Naive thymus-derived CD8-positive, alpha-beta T cell (primary cell): ENCODE results near the gene GOLGA6A. TPM values are rescaled to one million over a fixed set of nuclear protein-coding genes. Genes with fewer than 3 reads are reported as not detected.
"Not testable (repeated sequence)": the region's sequence is repeated elsewhere in the genome, so short reads cannot be mapped to it uniquely, and the experiment has no call there.

Experiments
- ATAC-seq, 2 donors: fragments of 150-1000 bp; cut with Tn5 transposase in 1 of 2; sonication (Bioruptor Pico), chemical (Tn5 transposase) in 1 of 2; 1 replicate in 1 of 2; 2 replicates in 1 of 2; pipeline ENCODE4 v1.10.0; 2021; ENCODE audit warnings: mild to moderate bottlenecking in 2 of 2, moderate library complexity in 2 of 2
- POLR2A ChIA-PET: fragments of 350-600 bp; sonication (Branson Sonifier 250); formaldehyde crosslinking; loops from one replicate; lab custom pipeline; 2021; ENCODE audit warnings: antibody characterized with exemption; lab: Charles Lee
- DNase-seq, 10 donors: peaks; one replicate each; pipeline versions ENCODE4 v3.0.0 to v3.0.0-alpha.2; 2020 to 2022
- H3K27ac Mint-ChIP-seq, 10 donors: one replicate each; pipeline ENCODE4 v1.8.0; 2020 to 2022; ENCODE audit warnings: mild to moderate bottlenecking in 10 of 10, mixed read lengths in 10 of 10, moderate library complexity in 4 of 10, inconsistent platforms in 1 of 10
- H3K27me3 Mint-ChIP-seq, 5 donors: one replicate each; pipeline ENCODE4 v1.8.0; 2021 to 2022; ENCODE audit warnings: mixed read lengths in 5 of 5
- H3K36me3 Mint-ChIP-seq, 3 donors: one replicate each; pipeline ENCODE4 v1.8.0; 2020 to 2022; ENCODE audit warnings: mixed read lengths in 3 of 3, mild to moderate bottlenecking in 2 of 3, inconsistent platforms in 1 of 3
- H3K4me1 Mint-ChIP-seq, 4 donors: one replicate each; pipeline ENCODE4 v1.8.0; 2021 to 2022; ENCODE audit warnings: mixed read lengths in 4 of 4
- H3K4me3 Mint-ChIP-seq, 10 donors: one replicate each; pipeline ENCODE4 v1.8.0; 2020 to 2022; ENCODE audit warnings: mild to moderate bottlenecking in 10 of 10, mixed read lengths in 10 of 10, moderate library complexity in 6 of 10, inconsistent platforms in 1 of 10
- H3K9me3 Mint-ChIP-seq, 9 donors: one replicate each; pipeline ENCODE4 v1.8.0; 2020 to 2022; ENCODE audit warnings: mixed read lengths in 9 of 9, mild to moderate bottlenecking in 3 of 9, inconsistent platforms in 1 of 9, moderate library complexity in 1 of 9
- polyA plus RNA-seq, 3 donors: library from polyadenylated mRNA; unstranded; fragments of 300-500 nt; fragmentation: Illumina TruSeq; gene quantifications; one replicate each; pipeline ENCODE4 v1.2.3, GENCODE V29; 2021
- total RNA-seq, 8 experiments: library from RNA in 2 of 8; stranded (reverse) in 2 of 8; gene quantifications; one replicate each; pipeline ENCODE4 v1.2.3 and lab custom pipeline; 2021 to 2026

GOLGA6A gene
- total and polyA plus RNA-seq, 5 experiments from 2014 or later, result 0.05 to 0.39 (median 0.16) TPM; not detected in 2

DNA sequence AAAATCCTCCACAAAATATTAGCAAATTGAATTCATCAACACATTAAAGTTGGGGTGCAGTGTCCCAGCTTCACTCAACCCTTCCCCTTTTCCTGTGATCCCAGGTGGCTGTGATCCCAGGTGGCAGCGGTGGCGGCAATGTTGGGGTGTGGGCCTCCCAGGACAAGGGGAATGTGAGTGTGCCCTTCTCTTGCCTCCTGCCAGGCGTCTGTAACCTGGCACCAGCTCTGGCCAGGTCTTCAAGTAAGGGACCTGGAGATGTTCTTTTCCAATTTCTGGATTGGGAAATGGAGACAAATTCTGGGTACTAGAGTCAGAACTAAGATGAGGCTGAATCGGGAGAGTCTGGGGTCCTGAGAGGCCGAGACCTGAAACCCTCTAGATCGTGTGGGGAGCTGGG, 20.1 kb downstream of the GOLGA6A start:
- Mint-ChIP-seq H3K9me3 (no peaks in the 10 kb centered on the region), H3K36me3 (peaks cover 0 to 6% (median 5%) of the 10 kb centered on the region in 3 donors), H3K27me3 (peaks cover 0 to 3% (median 2%) of the 10 kb centered on the region in 5 donors), H3K4me1 (peaks cover 10 to 21% (median 14%) of the 10 kb centered on the region in 4 donors), H3K27ac (no peak overlapping the region), H3K4me3 (no peak overlapping the region)
- POLR2A ChIA-PET, result no interaction called here
- DNase-seq (no peak), ATAC-seq (no peak)

GRCh38 chr15:74060251-74060650, 22.1 kb downstream of the GOLGA6A start:
- Mint-ChIP-seq H3K36me3 (peaks cover 0 to 6% (median 5%) of the 10 kb centered on the region in 3 donors), H3K27ac (peak overlapping the region in 2 of 10 donors; percentile 7 to 86), H3K27me3 (peaks cover 0 to 3% (median 2%) of the 10 kb centered on the region in 5 donors), H3K9me3 (no peaks in the 10 kb centered on the region), H3K4me3 (no peak overlapping the region), H3K4me1 (peaks cover 10 to 21% (median 14%) of the 10 kb centered on the region in 4 donors)
- DNase-seq, result peak in 1 of 10 donors; percentile 18
- POLR2A ChIA-PET, result no interaction called here
- no peak for ATAC-seq

DNA sequence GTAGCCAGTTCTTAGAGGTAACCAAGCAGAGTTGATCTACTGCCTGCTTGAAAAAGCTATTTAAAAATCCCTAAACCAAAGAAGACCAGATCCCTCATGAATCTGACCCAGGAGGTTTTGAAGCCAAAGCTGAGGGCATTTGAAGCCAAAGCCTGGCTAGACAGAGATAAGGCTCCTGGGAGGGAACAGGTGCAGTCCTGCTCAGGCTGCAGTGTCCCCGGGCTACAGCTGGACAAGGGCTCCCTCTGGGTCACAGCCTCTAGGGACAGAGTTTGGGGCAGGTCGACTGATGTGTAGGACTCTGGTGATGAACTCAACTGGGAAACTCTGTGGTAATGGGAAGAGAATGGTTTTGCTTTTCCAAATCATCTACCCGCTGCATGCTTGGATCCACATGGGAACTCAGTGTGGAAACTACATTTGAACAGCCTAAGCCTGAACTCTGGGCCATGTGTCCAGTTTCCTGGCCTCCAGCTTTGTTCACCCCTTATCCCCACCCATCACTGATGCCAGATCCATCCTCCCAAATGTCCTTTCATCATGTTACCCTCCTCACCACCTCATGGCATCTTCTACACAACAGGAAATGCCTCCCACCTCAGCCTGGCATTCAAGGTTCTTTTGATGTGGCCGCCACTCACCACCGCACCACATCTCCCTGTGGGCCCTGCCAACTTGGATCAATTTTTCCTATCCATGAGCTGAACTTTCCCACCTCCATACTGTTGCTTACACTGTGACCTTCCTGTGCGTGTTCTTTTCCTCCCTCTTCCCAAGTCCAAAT, 23.1 kb downstream of the GOLGA6A start:
- Mint-ChIP-seq H3K27ac (peak overlapping the region in 3 of 10 donors; percentile 7 to 86 (median 19)), H3K4me3 (peak overlapping the region in 5 of 10 donors; percentile 1 to 55 (median 14)), H3K4me1 (peaks cover 11 to 26% (median 20%) of the 10 kb centered on the region in 4 donors)
- H3K9me3 Mint-ChIP-seq, POLR2A ChIA-PET, H3K27me3 Mint-ChIP-seq, H3K36me3 Mint-ChIP-seq: not testable (repeated sequence)
- ATAC-seq (peak in 1 of 2 donors; percentile 54), DNase-seq (peak in 2 of 10 donors; percentile 20 to 27)

DNA sequence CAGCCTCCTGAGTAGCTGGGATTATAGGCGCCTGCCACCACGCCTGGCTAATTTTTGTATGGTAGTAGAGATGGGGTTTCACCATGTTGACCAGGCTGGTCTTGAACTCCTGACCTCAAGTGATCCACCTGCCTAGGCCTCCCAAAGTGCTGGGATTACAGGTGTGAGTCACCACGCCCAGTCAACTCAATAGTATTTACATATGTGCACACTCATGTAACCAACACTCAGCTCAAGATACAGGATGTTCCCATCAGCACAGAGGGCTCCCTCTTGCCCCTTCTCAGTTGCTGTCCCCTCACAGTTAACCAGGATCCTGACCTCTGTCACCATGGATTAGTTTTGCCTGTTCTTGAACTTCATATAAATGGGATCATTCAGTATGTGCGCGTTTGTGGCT, 26.0 kb downstream of the GOLGA6A start:
- ATAC-seq, H3K27ac Mint-ChIP-seq, H3K4me3 Mint-ChIP-seq, H3K9me3 Mint-ChIP-seq, POLR2A ChIA-PET, H3K36me3 Mint-ChIP-seq, H3K27me3 Mint-ChIP-seq: not testable (repeated sequence)
- peak in 1 of 10 donors; percentile 37 for DNase-seq
- H3K4me1 Mint-ChIP-seq, result peaks cover 15 to 34% (median 27%) of the 10 kb centered on the region in 4 donors

- peak in 1 of 10 donors; percentile 34 for DNase-seq
- peaks cover 0 to 2% (median 0%) of the 10 kb centered on the region in 5 donors for H3K27me3 Mint-ChIP-seq
- no peak overlapping the region for H3K4me3 Mint-ChIP-seq
- ATAC-seq, result no peak
- H3K9me3 Mint-ChIP-seq, result no peaks in the 10 kb centered on the region
- POLR2A ChIA-PET, result no interaction called here
- H3K4me1 Mint-ChIP-seq, result peaks cover 15 to 34% (median 28%) of the 10 kb centered on the region in 4 donors
- H3K27ac Mint-ChIP-seq, result no peak overlapping the region
- H3K36me3 Mint-ChIP-seq, result peaks cover 0 to 6% (median 5%) of the 10 kb centered on the region in 3 donors
Observed at GRCh38 chr15:74055804-74056203, 26.5 kb downstream of the GOLGA6A start.

GRCh38 chr15:74053941-74054529, 28.3 kb downstream of the GOLGA6A start:
- H3K4me3 Mint-ChIP-seq, result peak overlapping the region in 6 of 10 donors; percentile 26 to 62 (median 34)

DNA sequence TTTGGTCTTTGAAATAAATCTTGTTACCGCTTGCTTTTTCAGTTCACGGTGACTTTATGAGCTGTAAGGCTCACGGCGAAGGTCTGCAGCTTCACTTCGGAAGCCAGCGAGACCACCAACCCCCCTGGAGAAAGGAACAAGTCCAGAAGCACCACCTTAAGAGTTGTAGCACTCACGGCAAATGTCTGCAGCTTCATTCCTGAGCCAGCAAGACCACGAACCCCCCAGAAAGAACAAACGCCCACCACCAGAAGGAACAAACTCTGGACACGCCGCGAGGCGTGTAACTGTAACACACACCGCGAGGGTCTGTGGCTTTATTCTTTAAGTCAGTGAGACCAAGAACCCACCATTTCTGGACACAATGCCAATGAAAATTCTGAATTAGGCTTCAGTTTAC, 28.8 kb downstream of the GOLGA6A start:
- Mint-ChIP-seq H3K4me3 (peak overlapping the region in 1 of 10 donors; percentile 12), H3K9me3 (no peaks in the 10 kb centered on the region), H3K27ac (peak overlapping the region in 1 of 10 donors; percentile 25), H3K4me1 (peaks cover 5 to 27% (median 25%) of the 10 kb centered on the region in 4 donors), H3K36me3 (peaks cover 0 to 5% (median 4%) of the 10 kb centered on the region in 3 donors), H3K27me3 (no peaks in the 10 kb centered on the region)
- POLR2A ChIA-PET, result no interaction called here
- DNase-seq, result peak in 1 of 10 donors; percentile 23
- ATAC-seq, result no peak

More at GRCh38 chr15:74053941-74054529, 28.3 kb downstream of the GOLGA6A start:
- POLR2A ChIA-PET, result interaction anchor here (0.9 kb wide), 1 partner anchor 266 kb away, joined by 3 read pairs; no protein-coding TSS in a partner anchor
- H3K27me3 Mint-ChIP-seq, result no peaks in the 10 kb centered on the region
- ATAC-seq, result peak; percentile 99
- DNase-seq, result peak; percentile 46 to 84 (median 64)
- peaks cover 5 to 27% (median 24%) of the 10 kb centered on the region in 4 donors for H3K4me1 Mint-ChIP-seq
- no peaks in the 10 kb centered on the region for H3K9me3 Mint-ChIP-seq
- H3K36me3 Mint-ChIP-seq, result peaks cover 0 to 6% (median 5%) of the 10 kb centered on the region in 3 donors
- H3K27ac Mint-ChIP-seq, result peak overlapping the region in 5 of 10 donors; percentile 4 to 83 (median 44)

GRCh38 chr15:74052271-74053260, 29.8 kb downstream of the GOLGA6A start:
- H3K27ac Mint-ChIP-seq, ATAC-seq, H3K4me3 Mint-ChIP-seq, H3K27me3 Mint-ChIP-seq, H3K36me3 Mint-ChIP-seq, POLR2A ChIA-PET, H3K9me3 Mint-ChIP-seq: not testable (repeated sequence)
- DNase-seq, result peak in 1 of 10 donors; percentile 35
- peaks cover 9 to 35% (median 33%) of the 10 kb centered on the region in 4 donors for H3K4me1 Mint-ChIP-seq

- DNase-seq (peak in 1 of 10 donors; percentile 35), ATAC-seq (no peak)
- Mint-ChIP-seq H3K27ac (peak overlapping the region in 3 of 10 donors; percentile 0 to 73 (median 20)), H3K27me3 (no peaks in the 10 kb centered on the region), H3K9me3 (no peaks in the 10 kb centered on the region), H3K4me1 (peaks cover 9 to 37% (median 35%) of the 10 kb centered on the region in 4 donors), H3K36me3 (peaks cover 0 to 2% (median 0%) of the 10 kb centered on the region in 3 donors), H3K4me3 (no peak overlapping the region)
- POLR2A ChIA-PET, result no interaction called here
Observed at GRCh38 chr15:74050556-74051234, 31.7 kb downstream of the GOLGA6A start.

- Mint-ChIP-seq H3K9me3 (no peaks in the 10 kb centered on the region), H3K27me3 (no peaks in the 10 kb centered on the region), H3K4me1 (peaks cover 11 to 41% (median 35%) of the 10 kb centered on the region in 4 donors), H3K36me3 (peaks cover 0 to 6% (median 0%) of the 10 kb centered on the region in 3 donors), H3K4me3 (no peak overlapping the region), H3K27ac (peak overlapping the region in 5 of 10 donors; percentile 19 to 93 (median 62))
- POLR2A ChIA-PET, result interaction anchor here (2.4 kb wide), 1 partner anchor 76 kb away, joined by 9 read pairs; no protein-coding TSS in a partner anchor
- DNase-seq (peak in 1 of 10 donors; percentile 11), ATAC-seq (no peak)
Observed at GRCh38 chr15:74050127-74050526, 32.2 kb downstream of the GOLGA6A start.

- Mint-ChIP-seq H3K27ac (peak overlapping the region in 4 of 10 donors; percentile 24 to 83 (median 29)), H3K27me3 (no peaks in the 10 kb centered on the region), H3K9me3 (no peaks in the 10 kb centered on the region), H3K4me1 (peaks cover 6 to 27% (median 21%) of the 10 kb centered on the region in 4 donors), H3K36me3 (peaks cover 0 to 15% (median 0%) of the 10 kb centered on the region in 3 donors), H3K4me3 (peak overlapping the region in 1 of 10 donors; percentile 50)
- POLR2A ChIA-PET, result no interaction called here
- no peak for ATAC-seq
- DNase-seq, result peak in 1 of 10 donors; percentile 35
Observed at GRCh38 chr15:74046275-74046674, 36.1 kb downstream of the GOLGA6A start.
